MM.1S (cell line): ENCODE measurements around the gene IZUMO1R.

Experiments used
- CTCF ChIP-seq: fragments of 300-600 bp; sonication (generic); IDR thresholded peaks from 2 replicates; pipeline ENCODE4 v1.5.1; 2016; ENCODE audit warnings: antibody characterized with exemption, low read length, mixed read lengths
- EZH2 ChIP-seq: fragments of 300-600 bp; sonication (generic); optimal IDR thresholded peaks from 2 replicates; pipeline ENCODE3; 2017; ENCODE audit warnings: low read depth, mild to moderate bottlenecking, antibody characterized with exemption, low read length, mixed read lengths
- EZH2phosphoT487 ChIP-seq: fragments of 300-600 bp; sonication (generic); IDR thresholded peaks from 2 replicates; pipeline ENCODE4 v1.6.1; 2018; ENCODE audit warnings: antibody characterized with exemption, low read length

- TF ChIP-seq CTCF (no peak), EZH2phosphoT487 (no peak), EZH2 (no peak)
Observed at GRCh38 chr11:94303966-94304958, at the start of gene IZUMO1R.
